ENCODE data around the gene BTN2A1.

The BTN2A1 gene

GRCh38 chr6:26483727-26484126 is 26.0 kb downstream of the BTN2A1 start:
- no peak overlapping the region for H3K4me3 ChIP-seq (ENCODE audit: low read length)
- no peaks in the 10 kb centered on the region for H3K9me3 ChIP-seq (ENCODE audit: control insufficient read depth, low read length)
- H3K4me1 ChIP-seq (ENCODE audit: control insufficient read depth, insufficient read depth, low read length) = no peaks in the 10 kb centered on the region
- no peak for DNase-seq (ENCODE audit: low read depth)
- no peaks in the 10 kb centered on the region for H3K27me3 ChIP-seq (replicated peaks; ENCODE audit: control insufficient read depth, insufficient read depth, low read length)
- no peak overlapping the region for H3K9ac ChIP-seq (ENCODE audit: low read length)
- H3K36me3 ChIP-seq (ENCODE audit: control insufficient read depth, insufficient read depth, low read length, severe bottlenecking) = no peaks in the 10 kb centered on the region

- H3K27me3 ChIP-seq (replicated peaks; ENCODE audit: control insufficient read depth, insufficient read depth, low read length) = no peaks in the 10 kb centered on the region
- H3K9ac ChIP-seq (ENCODE audit: low read length) = no peak overlapping the region
- H3K9me3 ChIP-seq (ENCODE audit: control insufficient read depth, low read length) = no peaks in the 10 kb centered on the region
- no peak for DNase-seq (ENCODE audit: low read depth)
- H3K4me1 ChIP-seq (ENCODE audit: control insufficient read depth, insufficient read depth, low read length) = no peaks in the 10 kb centered on the region
- no peaks in the 10 kb centered on the region for H3K36me3 ChIP-seq (ENCODE audit: control insufficient read depth, insufficient read depth, low read length, severe bottlenecking)
- no peak overlapping the region for H3K4me3 ChIP-seq (ENCODE audit: low read length)
These were observed 26.4 kb downstream of the BTN2A1 start for GRCh38 chr6:26484161-26484560.

GRCh38 chr6:26485112-26485780 is 27.5 kb downstream of the BTN2A1 start:
- no peak overlapping the region for H3K9ac ChIP-seq (ENCODE audit: low read length)
- no peaks in the 10 kb centered on the region for H3K27me3 ChIP-seq (replicated peaks; ENCODE audit: control insufficient read depth, insufficient read depth, low read length)
- H3K4me1 ChIP-seq (ENCODE audit: control insufficient read depth, insufficient read depth, low read length) = no peaks in the 10 kb centered on the region
- H3K4me3 ChIP-seq (ENCODE audit: low read length) = no peak overlapping the region
- no peaks in the 10 kb centered on the region for H3K9me3 ChIP-seq (ENCODE audit: control insufficient read depth, low read length)
- no peaks in the 10 kb centered on the region for H3K36me3 ChIP-seq (ENCODE audit: control insufficient read depth, insufficient read depth, low read length, severe bottlenecking)
- no peak for DNase-seq (ENCODE audit: low read depth)

- Histone ChIP-seq H3K9ac (ENCODE audit: low read length) (no peak overlapping the region), H3K27me3 (replicated peaks; ENCODE audit: control insufficient read depth, insufficient read depth, low read length) (no peaks in the 10 kb centered on the region), H3K4me3 (ENCODE audit: low read length) (no peak overlapping the region), H3K36me3 (ENCODE audit: control insufficient read depth, insufficient read depth, low read length, severe bottlenecking) (no peaks in the 10 kb centered on the region), H3K4me1 (ENCODE audit: control insufficient read depth, insufficient read depth, low read length) (no peaks in the 10 kb centered on the region), H3K9me3 (ENCODE audit: control insufficient read depth, low read length) (no peaks in the 10 kb centered on the region)
- DNase-seq (ENCODE audit: low read depth) = no peak
These were observed 28.6 kb downstream of the BTN2A1 start for GRCh38 chr6:26486358-26486757.

- no peak overlapping the region for H3K4me3 ChIP-seq (ENCODE audit: low read length)
These were observed 29.7 kb downstream of the BTN2A1 start for GRCh38 chr6:26487466-26487865.

GRCh38 chr6:26489996-26490964 is 32.5 kb downstream of the BTN2A1 start:
- no peak overlapping the region for H3K4me3 ChIP-seq (ENCODE audit: low read length)
- H3K9me3 ChIP-seq (ENCODE audit: control insufficient read depth, low read length) = no peaks in the 10 kb centered on the region
- no peaks in the 10 kb centered on the region for H3K27me3 ChIP-seq (replicated peaks; ENCODE audit: control insufficient read depth, insufficient read depth, low read length)
- no peak overlapping the region for H3K9ac ChIP-seq (ENCODE audit: low read length)
- no peak for DNase-seq (ENCODE audit: low read depth)
- H3K36me3 ChIP-seq (ENCODE audit: control insufficient read depth, insufficient read depth, low read length, severe bottlenecking) = no peaks in the 10 kb centered on the region
- H3K4me1 ChIP-seq (ENCODE audit: control insufficient read depth, insufficient read depth, low read length) = no peaks in the 10 kb centered on the region

More at GRCh38 chr6:26487466-26487865, 29.7 kb downstream of the BTN2A1 start:
- H3K36me3 ChIP-seq (ENCODE audit: control insufficient read depth, insufficient read depth, low read length, severe bottlenecking) = no peaks in the 10 kb centered on the region
- no peaks in the 10 kb centered on the region for H3K27me3 ChIP-seq (replicated peaks; ENCODE audit: control insufficient read depth, insufficient read depth, low read length)
- no peak overlapping the region for H3K9ac ChIP-seq (ENCODE audit: low read length)
- no peaks in the 10 kb centered on the region for H3K9me3 ChIP-seq (ENCODE audit: control insufficient read depth, low read length)
- no peaks in the 10 kb centered on the region for H3K4me1 ChIP-seq (ENCODE audit: control insufficient read depth, insufficient read depth, low read length)
- DNase-seq (ENCODE audit: low read depth) = no peak

GRCh38 chr6:26491604-26492003 is 33.8 kb downstream of the BTN2A1 start:
- Histone ChIP-seq H3K36me3 (ENCODE audit: control insufficient read depth, insufficient read depth, low read length, severe bottlenecking) (no peaks in the 10 kb centered on the region), H3K9me3 (ENCODE audit: control insufficient read depth, low read length) (no peaks in the 10 kb centered on the region), H3K27me3 (replicated peaks; ENCODE audit: control insufficient read depth, insufficient read depth, low read length) (no peaks in the 10 kb centered on the region), H3K4me3 (ENCODE audit: low read length) (no peak overlapping the region), H3K9ac (ENCODE audit: low read length) (no peak overlapping the region), H3K4me1 (ENCODE audit: control insufficient read depth, insufficient read depth, low read length) (no peaks in the 10 kb centered on the region)
- DNase-seq (ENCODE audit: low read depth) = no peak

GRCh38 chr6:26493258-26493657 is 35.5 kb downstream of the BTN2A1 start:
- Histone ChIP-seq H3K9me3 (ENCODE audit: control insufficient read depth, low read length) (no peaks in the 10 kb centered on the region), H3K4me1 (ENCODE audit: control insufficient read depth, insufficient read depth, low read length) (no peaks in the 10 kb centered on the region), H3K4me3 (ENCODE audit: low read length) (no peak overlapping the region), H3K36me3 (ENCODE audit: control insufficient read depth, insufficient read depth, low read length, severe bottlenecking) (no peaks in the 10 kb centered on the region), H3K27me3 (replicated peaks; ENCODE audit: control insufficient read depth, insufficient read depth, low read length) (no peaks in the 10 kb centered on the region), H3K9ac (ENCODE audit: low read length) (no peak overlapping the region)
- no peak for DNase-seq (ENCODE audit: low read depth)

- Histone ChIP-seq H3K9ac (ENCODE audit: low read length) (no peak overlapping the region), H3K36me3 (ENCODE audit: control insufficient read depth, insufficient read depth, low read length, severe bottlenecking) (no peaks in the 10 kb centered on the region), H3K4me1 (ENCODE audit: control insufficient read depth, insufficient read depth, low read length) (no peaks in the 10 kb centered on the region), H3K9me3 (ENCODE audit: control insufficient read depth, low read length) (no peaks in the 10 kb centered on the region), H3K4me3 (ENCODE audit: low read length) (no peak overlapping the region), H3K27me3 (replicated peaks; ENCODE audit: control insufficient read depth, insufficient read depth, low read length) (no peaks in the 10 kb centered on the region)
- DNase-seq (ENCODE audit: low read depth) = no peak
These were observed 36.4 kb downstream of the BTN2A1 start for GRCh38 chr6:26494117-26494516.

- no peak overlapping the region for H3K9ac ChIP-seq (ENCODE audit: low read length)
- H3K4me3 ChIP-seq (ENCODE audit: low read length) = no peak overlapping the region
- H3K27me3 ChIP-seq (replicated peaks; ENCODE audit: control insufficient read depth, insufficient read depth, low read length) = no peaks in the 10 kb centered on the region
- DNase-seq (ENCODE audit: low read depth) = no peak
- no peaks in the 10 kb centered on the region for H3K9me3 ChIP-seq (ENCODE audit: control insufficient read depth, low read length)
- no peaks in the 10 kb centered on the region for H3K4me1 ChIP-seq (ENCODE audit: control insufficient read depth, insufficient read depth, low read length)
- no peaks in the 10 kb centered on the region for H3K36me3 ChIP-seq (ENCODE audit: control insufficient read depth, insufficient read depth, low read length, severe bottlenecking)
These were observed 37.5 kb downstream of the BTN2A1 start for GRCh38 chr6:26495281-26495680.

GRCh38 chr6:26497610-26498009 is 39.9 kb downstream of the BTN2A1 start:
- DNase-seq (ENCODE audit: low read depth) = no peak
- no peak overlapping the region for H3K9ac ChIP-seq (ENCODE audit: low read length)
- no peaks in the 10 kb centered on the region for H3K36me3 ChIP-seq (ENCODE audit: control insufficient read depth, insufficient read depth, low read length, severe bottlenecking)
- H3K4me3 ChIP-seq (ENCODE audit: low read length) = no peak overlapping the region
- H3K27me3 ChIP-seq (replicated peaks; ENCODE audit: control insufficient read depth, insufficient read depth, low read length) = peaks cover 18% of the 10 kb centered on the region
- H3K9me3 ChIP-seq (ENCODE audit: control insufficient read depth, low read length) = no peaks in the 10 kb centered on the region
- peaks cover 5% of the 10 kb centered on the region for H3K4me1 ChIP-seq (ENCODE audit: control insufficient read depth, insufficient read depth, low read length)
